Measurements from ENCODE around the gene TET1. TPM values are rescaled to one million over a fixed set of nuclear protein-coding genes. Genes with fewer than 3 reads are reported as not detected.
A peak's percentile ranks its signal among the peaks of the same experiment; 100 is the strongest.

Gene TET1
- total and polyA plus RNA-seq, 9 of the 15 experiments (the other 6 are each of a cell fraction or from before 2014, with no cell fraction given) = 2.6 to 21.3 (median 11.6) TPM

GRCh38 chr10:68598978-68599770 is 39.0 kb downstream of the TET1 start (continued):
- TF ChIP-seq MGA (IDR thresholded peaks at IDR 0.05) (no peak), CBFA2T3 (IDR thresholded peaks at IDR 0.05) (0 out of 2 replicates have a peak, but pooled peaks have one; percentile 13), DMBX1 (CRISPR knock-in tag; IDR thresholded peaks at IDR 0.05; ENCODE audit: borderline replicate concordance) (no peak), AFF1 (IDR thresholded peaks at IDR 0.05; ENCODE audit: low read depth in 1 of 2, partially characterized antibody in 2 of 2) (no peak), ETS2 (tag; IDR thresholded peaks at IDR 0.05; ENCODE audit: borderline replicate concordance, poor library complexity, severe bottlenecking) (no peak), ZNF586 (CRISPR knock-in tag; conservative IDR thresholded peaks at IDR 0.05) (no peak), NFIC (IDR thresholded peaks at IDR 0.05) (0 out of 2 replicates have a peak, but pooled peaks have one; percentile 5), ZNF584 (CRISPR knock-in tag; IDR thresholded peaks at IDR 0.05; ENCODE audit: low read depth) (no peak), MAX (CRISPR knock-in tag; IDR thresholded peaks at IDR 0.05) (0 out of 2 replicates have a peak, but pooled peaks have one; percentile 15), CBX1 (IDR thresholded peaks at IDR 0.05; ENCODE audit: low read depth) (no peak)

Measured in K562 (cell line).